GM23338 (cell line): ENCODE measurements around the gene CCBE1. TPM values are rescaled to one million over a fixed set of nuclear protein-coding genes. Genes with fewer than 3 reads are reported as not detected.
A peak's percentile ranks its signal among the peaks of the same experiment; 100 is the strongest.

Experiments used
- ATAC-seq: fragments of 200-7000 bp; cut with Tn5 transposase; 3 replicates; pipeline ENCODE4 v1.9.1; 2020
- DNase-seq: peaks from one replicate; pipeline ENCODE4 v3.0.0-alpha.2; 2015; ENCODE audit warnings: low spot score
- H2AFZ ChIP-seq: fragments of 200-600 bp; sonication (generic); 2 replicates; pipeline ENCODE4 v1.8.0; 2016; ENCODE audit warnings: antibody characterized with exemption, mild to moderate bottlenecking, moderate library complexity
- H3F3A ChIP-seq: fragments of 200-600 bp; sonication (generic); replicated peaks from 2 replicates; pipeline ENCODE4 v1.8.0; 2017; ENCODE audit warnings: antibody characterized with exemption, mixed run types, low read depth
- H3K27ac ChIP-seq: fragments of 200-600 bp; sonication (generic); 2 replicates; pipeline ENCODE4 v1.6.1; 2016; ENCODE audit warnings: low read depth
- H3K27me3 ChIP-seq: fragments of 200-600 bp; sonication (generic); 2 replicates; pipeline ENCODE4 v1.8.0; 2016; ENCODE audit warnings: mild to moderate bottlenecking, mixed run types, moderate library complexity; ENCODE audit not compliant: insufficient read depth
- H3K36me3 ChIP-seq: fragments of 200-600 bp; sonication (generic); 2 replicates; pipeline ENCODE4 v1.8.0; 2016; ENCODE audit warnings: mild to moderate bottlenecking; ENCODE audit not compliant: insufficient read depth
- H3K4me1 ChIP-seq: fragments of 200-600 bp; sonication (generic); 2 replicates; pipeline ENCODE4 v1.8.0; 2016; ENCODE audit warnings: mild to moderate bottlenecking, moderate library complexity; ENCODE audit not compliant: insufficient read depth
- H3K4me2 ChIP-seq: fragments of 200-600 bp; sonication (generic); 2 replicates; pipeline ENCODE4 v1.7.1; 2017; ENCODE audit warnings: mixed run types
- H3K4me3 ChIP-seq: fragments of 200-600 bp; sonication (generic); 2 replicates; pipeline ENCODE4 v1.6.1; 2016; ENCODE audit warnings: mixed run types
- H3K79me2 ChIP-seq: fragments of 200-600 bp; sonication (generic); replicated peaks from 2 replicates; pipeline ENCODE4 v1.8.0; 2017; ENCODE audit warnings: mild to moderate bottlenecking; ENCODE audit not compliant: insufficient read depth
- H3K9me2 ChIP-seq: fragments of 200-600 bp; sonication (generic); 2 replicates; pipeline ENCODE4 v1.8.0; 2017; ENCODE audit not compliant: insufficient read depth
- H4K20me1 ChIP-seq: fragments of 200-600 bp; sonication (generic); replicated peaks from 2 replicates; pipeline ENCODE4 v1.8.0; 2017; ENCODE audit warnings: mild to moderate bottlenecking; ENCODE audit not compliant: insufficient read depth
- H3K27ac Mint-ChIP-seq: 2 replicates; pipeline ENCODE4 v1.8.0; 2020; ENCODE audit warnings: inconsistent platforms, mild to moderate bottlenecking, moderate library complexity, mixed read lengths
- H3K27me3 Mint-ChIP-seq: 3 replicates; pipeline ENCODE4 v1.8.0; 2022; ENCODE audit warnings: low read depth, mild to moderate bottlenecking, moderate library complexity, mixed read lengths, inconsistent platforms; ENCODE audit not compliant: insufficient read depth, poor library complexity
- H3K36me3 Mint-ChIP-seq: 3 replicates; pipeline ENCODE4 v1.8.0; 2021; ENCODE audit warnings: low read depth, mild to moderate bottlenecking, inconsistent platforms, moderate library complexity, mixed read lengths
- H3K4me1 Mint-ChIP-seq: 3 replicates; pipeline ENCODE4 v1.8.0; 2020; ENCODE audit warnings: mild to moderate bottlenecking, inconsistent platforms, mixed read lengths
- H3K4me3 Mint-ChIP-seq: 3 replicates; pipeline ENCODE4 v1.8.0; 2021; ENCODE audit warnings: moderate library complexity, mild to moderate bottlenecking, inconsistent platforms, mixed read lengths
- H3K9me3 Mint-ChIP-seq: 3 replicates; pipeline ENCODE4 v1.8.0; 2020; ENCODE audit warnings: moderate library complexity, mild to moderate bottlenecking, inconsistent platforms, mixed read lengths
- CREB1 ChIP-seq: fragments of 250-450 bp; sonication (Bioruptor Pico); IDR thresholded peaks from 2 replicates; pipeline ENCODE4 v1.5.0; 2020; ENCODE audit warnings: low read depth, mild to moderate bottlenecking, moderate library complexity
- EZH2 ChIP-seq: fragments of 200-600 bp; sonication (generic); IDR thresholded peaks from one replicate; pipeline ENCODE4 v1.8.0; 2017; ENCODE audit warnings: antibody characterized with exemption, mild to moderate bottlenecking, low read depth; ENCODE audit not compliant: unreplicated experiment
- JUNB ChIP-seq: IDR thresholded peaks from one replicate; pipeline ENCODE4 v1.6.1; 2016; ENCODE audit warnings: antibody characterized with exemption; ENCODE audit not compliant: unreplicated experiment
- NANOG ChIP-seq: IDR thresholded peaks from 2 replicates; pipeline ENCODE4 v1.6.1; 2016; ENCODE audit warnings: antibody characterized with exemption, borderline replicate concordance
- REST ChIP-seq: IDR thresholded peaks from one replicate; pipeline ENCODE4 v1.6.1; 2018; ENCODE audit warnings: antibody characterized with exemption; ENCODE audit not compliant: unreplicated experiment
- STAT1 ChIP-seq: IDR thresholded peaks from one replicate; pipeline ENCODE4 v1.6.1; 2016; ENCODE audit warnings: antibody characterized with exemption; ENCODE audit not compliant: unreplicated experiment
- ZNF331 ChIP-seq: fragments of 250-450 bp; sonication (Bioruptor Pico); IDR thresholded peaks from 2 replicates; pipeline ENCODE4 v1.5.0; 2020; ENCODE audit warnings: low read depth, mild to moderate bottlenecking, moderate library complexity
- polyA plus RNA-seq: library from polyadenylated mRNA; unstranded; fragments of >200 nt; fragmentation: Nextera tagmentation; extraction: Ambion mirVana; gene quantifications from 2 replicates; pipeline ENCODE4 v1.2.1, GENCODE V29; 2016
- total RNA-seq: library from RNA; depleted of rRNA; stranded (reverse); fragments of >200 nt; shearing (Covaris generic); gene quantifications from 2 replicates; pipeline ENCODE4 v1.2.3, GENCODE V29; 2014
- TF ChIP-seq, protein P1 (sequence below): fragments of 250-450 bp; sonication (Bioruptor Pico); IDR thresholded peaks from 2 replicates; pipeline ENCODE4 v1.5.0; 2020; ENCODE audit warnings: mild to moderate bottlenecking, moderate library complexity

CCBE1 gene
- total and polyA plus RNA-seq, 2 experiments from 2014 or later, result 2.1 to 2.6 TPM

DNA sequence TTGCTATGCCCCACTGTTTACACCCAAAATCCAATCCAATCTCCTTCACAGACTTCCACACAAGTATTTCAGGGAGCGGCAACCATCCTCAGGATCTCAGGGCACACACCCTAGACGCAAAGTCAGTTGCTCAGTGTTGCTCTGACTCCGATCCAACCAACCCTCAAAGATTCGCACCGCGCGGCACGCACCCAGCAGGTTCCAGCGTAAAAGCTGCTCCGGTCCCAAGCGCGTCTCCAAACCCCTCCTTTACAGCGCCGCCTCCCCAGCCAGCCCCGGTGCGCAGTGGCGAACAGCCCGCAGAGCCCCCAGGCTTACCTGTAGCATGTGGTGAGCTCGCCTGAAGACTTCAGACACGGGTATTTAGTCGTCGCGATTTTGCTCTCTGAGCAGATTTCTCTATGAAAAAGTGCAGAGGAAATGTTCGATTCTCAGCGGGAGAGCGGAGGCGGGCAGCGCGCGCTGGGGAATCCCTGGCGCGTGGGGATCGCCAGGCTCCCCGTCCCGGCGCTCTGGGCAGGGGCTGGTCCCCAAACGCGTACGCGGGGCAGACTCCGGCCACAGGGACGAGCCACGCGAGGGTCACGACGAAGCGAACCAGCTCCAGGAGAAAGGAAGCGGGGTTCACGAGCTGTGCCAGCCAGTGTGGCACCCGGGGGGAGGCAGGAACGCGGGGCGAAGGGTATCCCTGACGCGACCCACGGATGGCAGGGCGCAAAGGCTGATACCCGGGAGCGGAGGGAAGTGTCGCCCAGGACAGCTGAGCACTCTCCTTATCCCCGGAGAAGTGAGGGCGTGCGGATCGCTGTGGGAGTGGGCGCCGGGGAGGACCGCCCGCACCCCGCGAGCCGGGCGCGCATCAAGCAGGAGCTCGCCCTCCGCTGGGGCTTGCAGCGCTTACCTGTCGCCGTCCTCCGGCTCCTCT, 650 bp downstream of the CCBE1 start:
- no peaks in the 10 kb centered on the region; the same call in 2 of the 3 replicates for H3K9me3 Mint-ChIP-seq

GRCh38 chr18:59695551-59695950, 1.7 kb downstream of the CCBE1 start:
- ATAC-seq (no peak), DNase-seq (no peak)
- Mint-ChIP-seq H3K36me3 (no peaks in the 10 kb centered on the region; the same call in 2 of the 3 replicates), H3K27ac (no peak overlapping the region), H3K9me3 (no peaks in the 10 kb centered on the region; the same call in 2 of the 3 replicates), H3K4me3 (peak overlapping the region; percentile 73; the same call in 2 of the 3 replicates), H3K4me1 (peaks cover 58% of the 10 kb centered on the region), H3K27me3 (peaks cover 62% of the 10 kb centered on the region)
- Histone ChIP-seq H3K79me2 (no peaks in the 10 kb centered on the region), H4K20me1 (no peaks in the 10 kb centered on the region), H3K27me3 (peaks cover 86% of the 10 kb centered on the region), H3K4me3 (peak overlapping the region; percentile 82), H2AFZ (no peak overlapping the region), H3K27ac (no peak overlapping the region), H3K9me2 (no peaks in the 10 kb centered on the region), H3K36me3 (no peaks in the 10 kb centered on the region), H3K4me2 (peak overlapping the region; percentile 74), H3F3A (no peaks in the 10 kb centered on the region), H3K4me1 (peaks cover 62% of the 10 kb centered on the region)
- no peak for TF ChIP-seq EZH2
- no peak for TF ChIP-seq JUNB
- no peak for TF ChIP-seq CREB1 (CRISPR knock-in tag)
- TF ChIP-seq, protein P1, sequence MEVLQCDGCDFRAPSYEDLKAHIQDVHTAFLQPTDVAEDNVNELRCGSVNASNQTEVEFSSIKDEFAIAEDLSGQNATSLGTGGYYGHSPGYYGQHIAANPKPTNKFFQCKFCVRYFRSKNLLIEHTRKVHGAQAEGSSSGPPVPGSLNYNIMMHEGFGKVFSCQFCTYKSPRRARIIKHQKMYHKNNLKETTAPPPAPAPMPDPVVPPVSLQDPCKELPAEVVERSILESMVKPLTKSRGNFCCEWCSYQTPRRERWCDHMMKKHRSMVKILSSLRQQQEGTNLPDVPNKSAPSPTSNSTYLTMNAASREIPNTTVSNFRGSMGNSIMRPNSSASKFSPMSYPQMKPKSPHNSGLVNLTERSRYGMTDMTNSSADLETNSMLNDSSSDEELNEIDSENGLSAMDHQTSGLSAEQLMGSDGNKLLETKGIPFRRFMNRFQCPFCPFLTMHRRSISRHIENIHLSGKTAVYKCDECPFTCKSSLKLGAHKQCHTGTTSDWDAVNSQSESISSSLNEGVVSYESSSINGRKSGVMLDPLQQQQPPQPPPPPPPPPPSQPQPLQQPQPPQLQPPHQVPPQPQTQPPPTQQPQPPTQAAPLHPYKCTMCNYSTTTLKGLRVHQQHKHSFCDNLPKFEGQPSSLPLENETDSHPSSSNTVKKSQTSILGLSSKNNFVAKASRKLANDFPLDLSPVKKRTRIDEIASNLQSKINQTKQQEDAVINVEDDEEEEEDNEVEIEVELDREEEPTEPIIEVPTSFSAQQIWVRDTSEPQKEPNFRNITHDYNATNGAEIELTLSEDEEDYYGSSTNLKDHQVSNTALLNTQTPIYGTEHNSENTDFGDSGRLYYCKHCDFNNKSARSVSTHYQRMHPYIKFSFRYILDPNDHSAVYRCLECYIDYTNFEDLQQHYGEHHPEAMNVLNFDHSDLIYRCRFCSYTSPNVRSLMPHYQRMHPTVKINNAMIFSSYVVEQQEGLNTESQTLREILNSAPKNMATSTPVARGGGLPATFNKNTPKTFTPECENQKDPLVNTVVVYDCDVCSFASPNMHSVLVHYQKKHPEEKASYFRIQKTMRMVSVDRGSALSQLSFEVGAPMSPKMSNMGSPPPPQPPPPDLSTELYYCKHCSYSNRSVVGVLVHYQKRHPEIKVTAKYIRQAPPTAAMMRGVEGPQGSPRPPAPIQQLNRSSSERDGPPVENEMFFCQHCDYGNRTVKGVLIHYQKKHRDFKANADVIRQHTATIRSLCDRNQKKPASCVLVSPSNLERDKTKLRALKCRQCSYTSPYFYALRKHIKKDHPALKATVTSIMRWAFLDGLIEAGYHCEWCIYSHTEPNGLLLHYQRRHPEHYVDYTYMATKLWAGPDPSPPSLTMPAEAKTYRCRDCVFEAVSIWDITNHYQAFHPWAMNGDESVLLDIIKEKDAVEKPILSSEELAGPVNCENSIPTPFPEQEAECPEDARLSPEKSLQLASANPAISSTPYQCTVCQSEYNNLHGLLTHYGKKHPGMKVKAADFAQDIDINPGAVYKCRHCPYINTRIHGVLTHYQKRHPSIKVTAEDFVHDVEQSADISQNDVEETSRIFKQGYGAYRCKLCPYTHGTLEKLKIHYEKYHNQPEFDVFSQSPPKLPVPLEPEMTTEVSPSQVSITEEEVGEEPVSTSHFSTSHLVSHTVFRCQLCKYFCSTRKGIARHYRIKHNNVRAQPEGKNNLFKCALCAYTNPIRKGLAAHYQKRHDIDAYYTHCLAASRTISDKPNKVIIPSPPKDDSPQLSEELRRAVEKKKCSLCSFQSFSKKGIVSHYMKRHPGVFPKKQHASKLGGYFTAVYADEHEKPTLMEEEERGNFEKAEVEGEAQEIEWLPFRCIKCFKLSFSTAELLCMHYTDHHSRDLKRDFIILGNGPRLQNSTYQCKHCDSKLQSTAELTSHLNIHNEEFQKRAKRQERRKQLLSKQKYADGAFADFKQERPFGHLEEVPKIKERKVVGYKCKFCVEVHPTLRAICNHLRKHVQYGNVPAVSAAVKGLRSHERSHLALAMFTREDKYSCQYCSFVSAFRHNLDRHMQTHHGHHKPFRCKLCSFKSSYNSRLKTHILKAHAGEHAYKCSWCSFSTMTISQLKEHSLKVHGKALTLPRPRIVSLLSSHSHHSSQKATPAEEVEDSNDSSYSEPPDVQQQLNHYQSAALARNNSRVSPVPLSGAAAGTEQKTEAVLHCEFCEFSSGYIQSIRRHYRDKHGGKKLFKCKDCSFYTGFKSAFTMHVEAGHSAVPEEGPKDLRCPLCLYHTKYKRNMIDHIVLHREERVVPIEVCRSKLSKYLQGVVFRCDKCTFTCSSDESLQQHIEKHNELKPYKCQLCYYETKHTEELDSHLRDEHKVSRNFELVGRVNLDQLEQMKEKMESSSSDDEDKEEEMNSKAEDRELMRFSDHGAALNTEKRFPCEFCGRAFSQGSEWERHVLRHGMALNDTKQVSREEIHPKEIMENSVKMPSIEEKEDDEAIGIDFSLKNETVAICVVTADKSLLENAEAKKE, result no peak

More for the DNA sequence above, 650 bp downstream of the CCBE1 start:
- peaks cover 56% of the 10 kb centered on the region for H3K27me3 Mint-ChIP-seq
- ATAC-seq (peak; percentile 76), DNase-seq (peak; percentile 81)
- Histone ChIP-seq H3K4me2 (peak overlapping the region; percentile 74), H3K27ac (no peak overlapping the region), H3K79me2 (no peaks in the 10 kb centered on the region), H3K27me3 (peaks cover 77% of the 10 kb centered on the region), H3K4me3 (peak overlapping the region; percentile 82), H4K20me1 (no peaks in the 10 kb centered on the region), H3K9me2 (no peaks in the 10 kb centered on the region), H3K4me1 (peaks cover 62% of the 10 kb centered on the region), H3K36me3 (no peaks in the 10 kb centered on the region), H2AFZ (peak overlapping the region; percentile 98), H3F3A (no peaks in the 10 kb centered on the region)
- H3K4me3 Mint-ChIP-seq, result peak overlapping the region; percentile 73
- H3K27ac Mint-ChIP-seq, result no peak overlapping the region
- TF ChIP-seq STAT1 (no peak), NANOG (no peak), EZH2 (peak; percentile 79), ZNF331 (CRISPR knock-in tag) (no peak), REST (no peak)
- H3K36me3 Mint-ChIP-seq, result no peaks in the 10 kb centered on the region; the same call in 2 of the 3 replicates
- H3K4me1 Mint-ChIP-seq, result peaks cover 59% of the 10 kb centered on the region
